ENCODE measurements around the gene THBS2. TPM values are rescaled to one million over a fixed set of nuclear protein-coding genes. Genes with fewer than 3 reads are reported as not detected.

Gene THBS2
- total and polyA plus RNA-seq, 10 of the 15 experiments (the other 5 are each of a cell fraction or from before 2014, with no cell fraction given), result 0.07 to 0.10 TPM; not detected in 8

DNA sequence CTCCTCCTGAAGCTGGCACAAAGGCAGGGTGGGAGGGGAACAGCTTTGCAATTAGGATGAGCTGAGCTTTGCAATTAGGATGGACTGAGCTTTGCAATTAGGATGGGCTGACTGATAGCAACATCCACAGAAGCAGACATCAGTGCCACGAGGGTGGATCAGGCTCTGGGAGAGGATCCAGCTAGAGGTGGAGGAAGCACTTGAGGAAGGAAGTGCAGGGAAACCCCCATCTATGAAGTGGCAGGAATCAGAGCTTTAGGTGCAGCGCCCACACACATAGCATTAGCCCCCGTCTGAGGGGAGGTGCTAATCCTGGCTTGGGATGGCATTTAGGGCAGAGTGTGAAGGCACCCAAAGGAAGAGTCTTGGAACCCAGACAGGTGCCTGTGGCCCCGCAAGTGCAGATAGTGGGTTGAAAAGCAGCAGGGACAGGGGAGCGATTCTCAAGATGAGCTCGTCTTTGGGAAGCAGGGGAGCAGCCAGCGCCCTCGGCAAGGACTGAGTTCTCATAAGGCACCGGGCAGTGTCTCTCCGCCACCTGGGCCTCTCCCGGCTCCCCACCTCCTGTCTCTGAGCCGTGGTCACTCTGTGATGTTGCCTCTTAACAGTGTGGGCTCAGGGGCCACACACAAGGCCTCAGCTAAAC, 12.0 kb upstream of the THBS2 start:
- ATAC-seq, result no peak
- ChIA-PET RAD21 (ENCODE audit: unreplicated experiment) (no interaction called here), CTCF (interaction anchor here (0.9 kb wide), 1 partner anchor 10 kb away, joined by 3 read pairs; no protein-coding TSS in a partner anchor), SMC1A (ENCODE audit: uncharacterized antibody, unreplicated experiment) (no interaction called here), POLR2A (no interaction called here)
- H3K4me3 ChIP-seq, result no peak overlapping the region
- no TSS peak for BruUV-seq (replicated peaks)
- WGBS (ENCODE audit: insufficient coverage, insufficient replicate concordance, low lambda C conversion rate, missing lambda C conversion rate), result 25% methylated on average over 10 of the region's 12 CpGs
- no peaks in the 10 kb centered on the region for H4K20me1 ChIP-seq (ENCODE audit: control insufficient read depth, insufficient read depth)
- H3K9me3 ChIP-seq (replicated peaks; ENCODE audit: control insufficient read depth, insufficient read depth, low read length), result no peaks in the 10 kb centered on the region
- no peaks in the 10 kb centered on the region for H3K27me3 ChIP-seq (replicated peaks in 1 of 2; ENCODE audit: control insufficient read depth in 2 of 2, insufficient read depth in 2 of 2, low read length in 1 of 2)
- H3K36me3 ChIP-seq (ENCODE audit: control insufficient read depth in 2 of 2, insufficient read depth in 2 of 2, low read length in 1 of 2), result no peaks in the 10 kb centered on the region
- H3K9ac ChIP-seq (ENCODE audit: control insufficient read depth, insufficient read depth, low read length), result no peak overlapping the region
- no peaks in the 10 kb centered on the region for H3K79me2 ChIP-seq (ENCODE audit: control insufficient read depth, insufficient read depth, low read length)
- intact Hi-C loops (cut with micrococcal nuclease; ENCODE audit: unreplicated experiment) (no loop called here), in situ Hi-C loops (cut with MboI) (no loop called here)
- H2AFZ ChIP-seq (ENCODE audit: control insufficient read depth, low read depth, low read length), result no peak overlapping the region
- H3K27ac ChIP-seq (ENCODE audit: control insufficient read depth, insufficient read depth), result no peak overlapping the region
- FAIRE-seq, result no peak
- TF ChIP-seq HDAC6 (IDR thresholded peaks at IDR 0.05; ENCODE audit: unreplicated experiment), result no peak
- TF ChIP-seq, protein P1, sequence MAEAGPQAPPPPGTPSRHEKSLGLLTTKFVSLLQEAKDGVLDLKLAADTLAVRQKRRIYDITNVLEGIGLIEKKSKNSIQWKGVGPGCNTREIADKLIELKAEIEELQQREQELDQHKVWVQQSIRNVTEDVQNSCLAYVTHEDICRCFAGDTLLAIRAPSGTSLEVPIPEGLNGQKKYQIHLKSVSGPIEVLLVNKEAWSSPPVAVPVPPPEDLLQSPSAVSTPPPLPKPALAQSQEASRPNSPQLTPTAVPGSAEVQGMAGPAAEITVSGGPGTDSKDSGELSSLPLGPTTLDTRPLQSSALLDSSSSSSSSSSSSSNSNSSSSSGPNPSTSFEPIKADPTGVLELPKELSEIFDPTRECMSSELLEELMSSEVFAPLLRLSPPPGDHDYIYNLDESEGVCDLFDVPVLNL (IDR thresholded peaks at IDR 0.05; ENCODE audit: low read depth, low read length), result no peak
- TF ChIP-seq, protein P2, sequence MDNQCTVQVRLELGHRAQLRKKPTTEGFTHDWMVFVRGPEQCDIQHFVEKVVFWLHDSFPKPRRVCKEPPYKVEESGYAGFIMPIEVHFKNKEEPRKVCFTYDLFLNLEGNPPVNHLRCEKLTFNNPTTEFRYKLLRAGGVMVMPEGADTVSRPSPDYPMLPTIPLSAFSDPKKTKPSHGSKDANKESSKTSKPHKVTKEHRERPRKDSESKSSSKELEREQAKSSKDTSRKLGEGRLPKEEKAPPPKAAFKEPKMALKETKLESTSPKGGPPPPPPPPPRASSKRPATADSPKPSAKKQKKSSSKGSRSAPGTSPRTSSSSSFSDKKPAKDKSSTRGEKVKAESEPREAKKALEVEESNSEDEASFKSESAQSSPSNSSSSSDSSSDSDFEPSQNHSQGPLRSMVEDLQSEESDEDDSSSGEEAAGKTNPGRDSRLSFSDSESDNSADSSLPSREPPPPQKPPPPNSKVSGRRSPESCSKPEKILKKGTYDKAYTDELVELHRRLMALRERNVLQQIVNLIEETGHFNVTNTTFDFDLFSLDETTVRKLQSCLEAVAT (IDR thresholded peaks at IDR 0.05), result no peak
- TF ChIP-seq, protein P3, sequence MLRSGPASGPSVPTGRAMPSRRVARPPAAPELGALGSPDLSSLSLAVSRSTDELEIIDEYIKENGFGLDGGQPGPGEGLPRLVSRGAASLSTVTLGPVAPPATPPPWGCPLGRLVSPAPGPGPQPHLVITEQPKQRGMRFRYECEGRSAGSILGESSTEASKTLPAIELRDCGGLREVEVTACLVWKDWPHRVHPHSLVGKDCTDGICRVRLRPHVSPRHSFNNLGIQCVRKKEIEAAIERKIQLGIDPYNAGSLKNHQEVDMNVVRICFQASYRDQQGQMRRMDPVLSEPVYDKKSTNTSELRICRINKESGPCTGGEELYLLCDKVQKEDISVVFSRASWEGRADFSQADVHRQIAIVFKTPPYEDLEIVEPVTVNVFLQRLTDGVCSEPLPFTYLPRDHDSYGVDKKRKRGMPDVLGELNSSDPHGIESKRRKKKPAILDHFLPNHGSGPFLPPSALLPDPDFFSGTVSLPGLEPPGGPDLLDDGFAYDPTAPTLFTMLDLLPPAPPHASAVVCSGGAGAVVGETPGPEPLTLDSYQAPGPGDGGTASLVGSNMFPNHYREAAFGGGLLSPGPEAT (IDR thresholded peaks at IDR 0.05; ENCODE audit: low read depth), result no peak
- no peak for TF ChIP-seq HDAC2 (IDR thresholded peaks at IDR 0.05)
- TF ChIP-seq TBL1XR1 (IDR thresholded peaks at IDR 0.05; ENCODE audit: low read depth, low read length), result no peak
- TF ChIP-seq MYB (IDR thresholded peaks at IDR 0.05; ENCODE audit: borderline replicate concordance, low read depth, low read length), result no peak
- no peak for TF ChIP-seq IKZF1 (conservative IDR thresholded peaks at IDR 0.05)
- TF ChIP-seq SPI1 (IDR thresholded peaks at IDR 0.05; ENCODE audit: borderline replicate concordance, insufficient read depth, low read depth, low read length), result no peak
- TF ChIP-seq, protein P4, sequence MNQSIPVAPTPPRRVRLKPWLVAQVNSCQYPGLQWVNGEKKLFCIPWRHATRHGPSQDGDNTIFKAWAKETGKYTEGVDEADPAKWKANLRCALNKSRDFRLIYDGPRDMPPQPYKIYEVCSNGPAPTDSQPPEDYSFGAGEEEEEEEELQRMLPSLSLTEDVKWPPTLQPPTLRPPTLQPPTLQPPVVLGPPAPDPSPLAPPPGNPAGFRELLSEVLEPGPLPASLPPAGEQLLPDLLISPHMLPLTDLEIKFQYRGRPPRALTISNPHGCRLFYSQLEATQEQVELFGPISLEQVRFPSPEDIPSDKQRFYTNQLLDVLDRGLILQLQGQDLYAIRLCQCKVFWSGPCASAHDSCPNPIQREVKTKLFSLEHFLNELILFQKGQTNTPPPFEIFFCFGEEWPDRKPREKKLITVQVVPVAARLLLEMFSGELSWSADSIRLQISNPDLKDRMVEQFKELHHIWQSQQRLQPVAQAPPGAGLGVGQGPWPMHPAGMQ (IDR thresholded peaks at IDR 0.05; ENCODE audit: borderline replicate concordance), result no peak
- no peak for TF ChIP-seq MEF2B (IDR thresholded peaks at IDR 0.05; ENCODE audit: partially characterized antibody, poor library complexity, severe bottlenecking)
- TF ChIP-seq GATAD2B (conservative IDR thresholded peaks at IDR 0.05; ENCODE audit: low read depth), result no peak
- no peak overlapping the region for H3K4me2 ChIP-seq (ENCODE audit: control insufficient read depth, insufficient read depth)
- no peaks in the 10 kb centered on the region for H3K4me1 ChIP-seq (ENCODE audit: control insufficient read depth, insufficient read depth, low read length)
- DNase-seq (ENCODE audit: low read depth, low spot score), result no peak

Measured in GM12878 (cell line).